Heart right ventricle (tissue), 16 donors: Measurements from ENCODE around the gene POGZ. TPM values are rescaled to one million over a fixed set of nuclear protein-coding genes. Genes with fewer than 3 reads are reported as not detected.

Source experiments
- ATAC-seq, 8 donors: fragments of 200-7000 bp; cut with Tn5 transposase; one replicate each; pipeline ENCODE4 v1.9.1; 2020; ENCODE audit warnings: mild to moderate bottlenecking in 8 of 8, moderate library complexity in 8 of 8, moderate number of reproducible peaks in 1 of 8
- DNase-seq, 2 donors: peaks; one replicate each; pipeline ENCODE4 v3.0.0-alpha.2; 2020
- H3K27ac ChIP-seq, 10 donors: fragments of 200-600 bp; sonication (generic) in 2 of 10; one replicate each; pipeline versions ENCODE4 v1.5.0 to v1.8.0; 2020 to 2022; ENCODE audit warnings: mild to moderate bottlenecking in 3 of 10
- H3K27me3 ChIP-seq, 7 donors: fragments of 200-600 bp; one replicate each; pipeline ENCODE4 v1.8.0; 2021 to 2022; ENCODE audit warnings: mild to moderate bottlenecking in 2 of 7
- H3K36me3 ChIP-seq, 9 donors: fragments of 200-600 bp; sonication (generic) in 1 of 9; one replicate each; pipeline versions ENCODE4 v1.5.0 to v1.8.0; 2020 to 2022; ENCODE audit warnings: mild to moderate bottlenecking in 2 of 9
- H3K4me1 ChIP-seq, 9 donors: fragments of 200-600 bp; sonication (generic) in 1 of 9; one replicate each; pipeline versions ENCODE4 v1.5.0 to v1.8.0; 2020 to 2022; ENCODE audit warnings: mild to moderate bottlenecking in 4 of 9
- H3K4me3 ChIP-seq, 10 donors: fragments of 200-600 bp; sonication (generic) in 2 of 10; one replicate each; pipeline versions ENCODE4 v1.5.0 to v1.8.0; 2020 to 2022; ENCODE audit warnings: mild to moderate bottlenecking in 7 of 10, moderate library complexity in 2 of 10
- H3K9me3 ChIP-seq, 11 donors: fragments of 200-600 bp in 10 of 11; sonication (generic) in 2 of 11; one replicate each; pipeline versions ENCODE4 v1.5.0 to v1.8.0; 2013 to 2022; ENCODE audit warnings: mild to moderate bottlenecking in 2 of 11, control low read depth in 1 of 11, moderate library complexity in 1 of 11
- CTCF ChIP-seq, 9 donors: fragments of 200-600 bp; sonication (generic) in 2 of 9; IDR thresholded peaks; one replicate each; pipeline versions ENCODE4 v1.5.0 to v1.8.0; 2021 to 2022; ENCODE audit warnings: antibody characterized with exemption in 9 of 9, mild to moderate bottlenecking in 5 of 9, moderate library complexity in 1 of 9
- WGBS, 2 donors: extraction: QIAGEN DNeasy Blood & Tissue Kit; methylation state at CpG; one replicate each; pipeline ENCODE4 v1.1.7; 2013; ENCODE audit warnings: inconsistent platforms in 1 of 2; 5-methylcytosine and 5-hydroxymethylcytosine counted together
- intact Hi-C, 10 donors: fragments of 100-400 bp; cut with DNase I; formaldehyde crosslinking; loops; one replicate each; pipeline versions ENCODE4 v1.11.1 to v1.14.2; 2022
- polyA plus RNA-seq, 2 donors: library from polyadenylated mRNA; stranded (reverse); fragments of 200-250 nt; gene quantifications; one replicate each; pipeline ENCODE4 v1.2.3, GENCODE V29; 2013
- total RNA-seq, 10 donors: library from RNA; stranded (reverse); fragmentation: NEBNext Ultra II Directional in 3 of 10; extraction: Animal tissue kit (Norgen Biotek cat#: 25700) in 3 of 10; gene quantifications; one replicate each; pipeline versions ENCODE4 v1.2.1 to v1.2.4, GENCODE V29; 2021 to 2023
- donor health status: Arrhythmogenic right ventricular cardiomyopathy.
- donor health status: ischemic (EF 13 %, LVEDD 7.1; RV severe dilation, severe dysfunction).
- donor health status: healthy with polysubstance abuse.
- donor health status: DM: no; HTN: yes; CAD: no.
- donor health status: DM: no; HTN: no; CAD: no.
- donor health status: ischemic (EF 25% LVEDD 6.9; RV normal size, moderate dysfunction).
- donor health status: ischemic (EF 25% LVEDD 5.7; RV mildly dilated, moderate dysfunction).
- donor health status: healthy.
- donor health status: DM: yes; HTN: yes; CAD: no.
- donor health status: Ischemic cardiomyopathy.
- donor health status: ischemic (EF 35%, LVEDD 5.7; RV mildly dilated, moderate dysfunction).
- donor health status: nonischemic (EF 11% LVEDD 7.7; RV severe dilation, severe dysfunction).
- donor health status: DM: yes; HTN: yes; CAD: no.
- donor health status: PGD.
- donor health status: ischemic (EF 29% LVEDD 5.4; RV normal size, mild dysfunction).
- donor health status: nonischemic (EF 23%, LVEDD 6.1; RV moderate dilation, normal function).

Gene POGZ
- total and polyA plus RNA-seq, 12 donors: 8.2 to 58.6 (median 47.4) TPM

- Histone ChIP-seq H3K27ac (no peak overlapping the region), H3K36me3 (no peaks in the 10 kb centered on the region), H3K4me3 (no peak overlapping the region), H3K4me1 (peaks cover 0 to 12% (median 2%) of the 10 kb centered on the region in 9 donors), H3K9me3 (no peaks in the 10 kb centered on the region), H3K27me3 (no peaks in the 10 kb centered on the region)
- TF ChIP-seq CTCF (IDR thresholded peaks at IDR 0.05): no peak
- intact Hi-C loops: no loop called here
- no peak for ATAC-seq
- 90 to 94% methylated on average over 1 of the region's 1 CpG for WGBS, 2 donors
- DNase-seq: no peak
Observed at GRCh38 chr1:151499930-151500329, 40.6 kb upstream of the POGZ start.

GRCh38 chr1:151499365-151499764, 40.1 kb upstream of the POGZ start:
- Histone ChIP-seq H3K9me3 (no peaks in the 10 kb centered on the region), H3K4me1 (peaks cover 0 to 8% (median 0%) of the 10 kb centered on the region in 9 donors), H3K27me3 (no peaks in the 10 kb centered on the region), H3K36me3 (no peaks in the 10 kb centered on the region), H3K27ac (no peak overlapping the region), H3K4me3 (no peak overlapping the region)
- no peak for TF ChIP-seq CTCF (IDR thresholded peaks at IDR 0.05)
- intact Hi-C loops: no loop called here
- no peak for ATAC-seq
- no peak for DNase-seq
- WGBS, 2 donors: 94 to 95% methylated on average over 5 of the region's 5 CpGs

- H3K9me3 ChIP-seq: no peaks in the 10 kb centered on the region
- DNase-seq (no peak), ATAC-seq (no peak)
- H3K27me3 ChIP-seq: no peaks in the 10 kb centered on the region
- WGBS, 2 donors: 56 to 69% methylated on average over 1 of the region's 1 CpG
- H3K27ac ChIP-seq: no peak overlapping the region
- H3K4me1 ChIP-seq: peaks cover 0 to 8% (median 0%) of the 10 kb centered on the region in 9 donors
- no peaks in the 10 kb centered on the region for H3K36me3 ChIP-seq
- intact Hi-C loops: no loop called here
- TF ChIP-seq CTCF (IDR thresholded peaks at IDR 0.05): no peak
- no peak overlapping the region for H3K4me3 ChIP-seq
Observed at GRCh38 chr1:151495316-151495715, 36.0 kb upstream of the POGZ start.

GRCh38 chr1:151494741-151495281, 35.5 kb upstream of the POGZ start:
- no peak for TF ChIP-seq CTCF (IDR thresholded peaks at IDR 0.05)
- H3K36me3 ChIP-seq: no peaks in the 10 kb centered on the region
- peaks cover 0 to 8% (median 0%) of the 10 kb centered on the region in 9 donors for H3K4me1 ChIP-seq
- H3K4me3 ChIP-seq: no peak overlapping the region
- no peak for DNase-seq
- no peaks in the 10 kb centered on the region for H3K27me3 ChIP-seq
- no peak overlapping the region for H3K27ac ChIP-seq
- H3K9me3 ChIP-seq: no peaks in the 10 kb centered on the region
- peak in 3 of 8 donors; percentile 25 to 57 (median 53) for ATAC-seq
- intact Hi-C loops: no loop called here
- 0 to 44% methylated on average over 1 of the region's 1 CpG for WGBS, 2 donors
